Omental fat pad (tissue), 4 donors: ENCODE results near the gene MTMR3. TPM values are rescaled to one million over a fixed set of nuclear protein-coding genes. Genes with fewer than 3 reads are reported as not detected.
"Not testable (repeated sequence)": the region's sequence is repeated elsewhere in the genome, so short reads cannot be mapped to it uniquely, and the experiment has no call there.

Experiments
- ATAC-seq: fragments of 150-250 bp; one replicate; pipeline ENCODE4 v1.9.1; 2016; ENCODE audit warnings: mild to moderate bottlenecking, moderate library complexity; ENCODE audit not compliant: low FRiP score
- DNase-seq: peaks from one replicate; pipeline ENCODE4 v3.0.0-alpha.2; 2019; ENCODE audit warnings: low spot score
- total RNA-seq, 4 donors: library from RNA; depleted of rRNA; stranded (reverse); fragments of >200 nt; gene quantifications; one replicate each; pipeline ENCODE4 v1.1.0, GENCODE V29; 2016
- TF ChIP-seq, protein P1 (sequence below), 3 donors: fragments of 450-650 bp; IDR thresholded peaks; one replicate each; pipeline ENCODE4 v1.5.1; 2016 to 2017; ENCODE audit warnings: antibody characterized with exemption in 3 of 3, mild to moderate bottlenecking in 3 of 3, moderate library complexity in 2 of 3

MTMR3 gene
- total RNA-seq, 4 donors from 2014 or later, result 41.3 to 88.9 (median 53.2) TPM

GRCh38 chr22:29856496-29856895 lies 26.5 kb upstream of the MTMR3 start:
- TF ChIP-seq, protein P1, sequence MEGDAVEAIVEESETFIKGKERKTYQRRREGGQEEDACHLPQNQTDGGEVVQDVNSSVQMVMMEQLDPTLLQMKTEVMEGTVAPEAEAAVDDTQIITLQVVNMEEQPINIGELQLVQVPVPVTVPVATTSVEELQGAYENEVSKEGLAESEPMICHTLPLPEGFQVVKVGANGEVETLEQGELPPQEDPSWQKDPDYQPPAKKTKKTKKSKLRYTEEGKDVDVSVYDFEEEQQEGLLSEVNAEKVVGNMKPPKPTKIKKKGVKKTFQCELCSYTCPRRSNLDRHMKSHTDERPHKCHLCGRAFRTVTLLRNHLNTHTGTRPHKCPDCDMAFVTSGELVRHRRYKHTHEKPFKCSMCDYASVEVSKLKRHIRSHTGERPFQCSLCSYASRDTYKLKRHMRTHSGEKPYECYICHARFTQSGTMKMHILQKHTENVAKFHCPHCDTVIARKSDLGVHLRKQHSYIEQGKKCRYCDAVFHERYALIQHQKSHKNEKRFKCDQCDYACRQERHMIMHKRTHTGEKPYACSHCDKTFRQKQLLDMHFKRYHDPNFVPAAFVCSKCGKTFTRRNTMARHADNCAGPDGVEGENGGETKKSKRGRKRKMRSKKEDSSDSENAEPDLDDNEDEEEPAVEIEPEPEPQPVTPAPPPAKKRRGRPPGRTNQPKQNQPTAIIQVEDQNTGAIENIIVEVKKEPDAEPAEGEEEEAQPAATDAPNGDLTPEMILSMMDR (IDR thresholded peaks at IDR 0.05), result no peak
- ATAC-seq, result no peak
- no peak for DNase-seq

DNA sequence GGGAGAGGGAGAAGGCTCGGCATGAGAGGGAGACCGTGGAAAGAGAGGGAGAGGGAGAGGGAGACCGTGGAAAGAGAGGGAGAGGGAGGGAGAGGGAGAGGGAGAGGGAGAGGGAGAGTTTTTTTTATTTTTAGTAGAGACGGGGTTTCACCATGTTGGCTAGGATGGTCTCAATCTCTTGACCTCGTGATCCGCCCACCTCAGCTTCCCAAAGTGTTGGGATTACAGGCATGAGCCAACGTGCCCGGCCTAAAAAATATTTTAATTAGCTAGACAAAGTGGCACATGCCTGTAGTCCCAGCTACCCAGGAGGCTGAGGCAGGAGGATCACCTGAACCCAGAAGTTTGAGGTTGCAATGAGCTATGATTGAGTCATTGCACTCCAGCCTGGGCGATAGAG lies 23.9 kb upstream of the MTMR3 start:
- not testable (repeated sequence) for ATAC-seq, DNase-seq

- DNase-seq (no peak), ATAC-seq (no peak)
- TF ChIP-seq, protein P1 (IDR thresholded peaks at IDR 0.05), result no peak
Observed at GRCh38 chr22:29860006-29860766, 22.8 kb upstream of the MTMR3 start.

GRCh38 chr22:29861672-29862297 lies 21.2 kb upstream of the MTMR3 start:
- ATAC-seq (no peak), DNase-seq (no peak)
- TF ChIP-seq, protein P1 (IDR thresholded peaks at IDR 0.05), result no peak

DNA sequence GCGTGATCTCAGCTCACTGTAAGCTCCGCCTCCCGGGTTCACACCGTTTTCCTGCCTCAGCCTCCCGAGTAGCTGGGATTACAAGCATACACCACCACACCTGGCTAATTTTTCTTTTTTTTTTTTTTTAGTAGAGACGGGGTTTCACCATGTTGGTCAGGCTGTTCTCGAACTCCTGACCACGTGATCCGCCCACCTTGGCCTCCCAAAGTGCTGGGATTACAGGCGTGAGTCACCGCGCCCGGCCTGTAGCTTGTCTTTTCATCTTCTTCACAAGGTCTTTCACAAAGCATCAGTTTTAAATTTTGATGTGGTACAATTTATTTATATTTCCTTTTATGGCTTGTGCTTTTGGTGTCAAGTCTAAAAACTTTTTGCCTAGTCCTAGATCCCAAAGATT lies 17.4 kb upstream of the MTMR3 start:
- ATAC-seq, DNase-seq: not testable (repeated sequence)

DNA sequence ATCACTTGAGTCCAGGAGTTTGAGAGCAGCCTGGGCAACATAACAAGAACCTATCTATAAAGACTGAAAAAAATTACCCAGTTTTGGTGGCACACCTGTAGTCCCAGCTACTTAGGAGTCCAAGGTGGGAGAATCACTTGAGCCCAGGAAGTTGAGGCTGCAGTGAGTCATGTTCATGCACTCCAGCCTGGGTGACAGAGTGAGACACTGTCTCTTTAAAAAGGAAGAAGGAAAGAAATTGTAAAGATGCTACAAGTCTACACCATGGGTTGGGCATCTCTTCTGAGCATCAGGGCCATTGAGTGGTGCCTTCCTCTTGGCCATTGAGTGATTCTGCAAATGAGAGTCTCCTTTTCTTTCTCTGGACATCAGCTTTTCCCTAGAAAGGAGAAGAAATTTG lies 15.7 kb upstream of the MTMR3 start:
- ATAC-seq (no peak), DNase-seq (no peak)
- TF ChIP-seq, protein P1 (IDR thresholded peaks at IDR 0.05), result no peak

GRCh38 chr22:29867851-29868250 lies 15.1 kb upstream of the MTMR3 start:
- DNase-seq, result no peak
- ATAC-seq, result no peak
- TF ChIP-seq, protein P1 (IDR thresholded peaks at IDR 0.05), result no peak

GRCh38 chr22:29870574-29870973 lies 12.4 kb upstream of the MTMR3 start:
- ATAC-seq (no peak), DNase-seq (no peak)
- TF ChIP-seq, protein P1 (IDR thresholded peaks at IDR 0.05), result no peak
